Measurements from ENCODE around the gene XYLT1.

Gene XYLT1

DNA sequence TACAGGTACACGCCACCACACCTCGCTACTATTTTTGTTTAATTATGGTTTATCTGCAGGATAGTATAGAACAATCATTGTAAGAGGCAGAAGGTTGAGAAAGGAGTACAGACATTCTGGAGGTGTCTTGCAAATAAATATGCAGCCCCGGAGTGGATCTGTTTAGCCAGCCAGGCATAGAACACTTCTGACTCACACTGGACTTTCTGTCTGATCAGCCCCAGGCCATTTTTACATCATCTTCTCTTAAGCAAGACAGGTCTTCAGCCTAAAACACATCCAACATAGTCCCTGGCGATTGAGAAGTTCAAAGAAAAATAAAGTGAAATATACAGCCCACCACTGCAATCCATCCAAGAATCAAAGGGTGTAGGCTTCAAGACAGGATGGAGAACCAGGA lies 81.4 kb downstream of the XYLT1 start:
- in situ Hi-C loops (cut with HindIII; ENCODE audit: low pct_ligation_motif_present, low pct_unique_long_range_greater_than_20kb, low sequenced_read_pairs) = no loop called here
- DNase-seq = no peak

DNA sequence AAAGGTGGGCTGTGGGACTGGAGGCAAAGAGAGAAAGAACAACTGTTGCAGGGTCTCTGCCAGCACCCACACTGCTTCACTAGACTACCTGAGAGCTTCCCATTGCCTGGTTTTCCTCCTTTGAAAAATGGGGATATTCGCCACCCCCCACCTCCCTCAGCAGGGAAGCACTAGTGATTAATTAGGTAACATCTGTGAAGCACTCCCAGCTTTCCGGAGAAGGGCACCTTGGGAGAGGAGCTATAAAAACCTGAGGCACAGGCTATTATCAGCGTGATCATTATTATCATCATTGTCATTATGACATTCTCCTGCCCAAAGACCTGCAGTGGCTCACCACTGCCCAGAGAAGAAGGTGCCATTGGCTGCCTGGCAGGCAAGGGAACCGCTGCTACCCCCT lies 83.5 kb downstream of the XYLT1 start:
- no peak for DNase-seq
- in situ Hi-C loops (cut with HindIII; ENCODE audit: low pct_ligation_motif_present, low pct_unique_long_range_greater_than_20kb, low sequenced_read_pairs) = no loop called here

DNA sequence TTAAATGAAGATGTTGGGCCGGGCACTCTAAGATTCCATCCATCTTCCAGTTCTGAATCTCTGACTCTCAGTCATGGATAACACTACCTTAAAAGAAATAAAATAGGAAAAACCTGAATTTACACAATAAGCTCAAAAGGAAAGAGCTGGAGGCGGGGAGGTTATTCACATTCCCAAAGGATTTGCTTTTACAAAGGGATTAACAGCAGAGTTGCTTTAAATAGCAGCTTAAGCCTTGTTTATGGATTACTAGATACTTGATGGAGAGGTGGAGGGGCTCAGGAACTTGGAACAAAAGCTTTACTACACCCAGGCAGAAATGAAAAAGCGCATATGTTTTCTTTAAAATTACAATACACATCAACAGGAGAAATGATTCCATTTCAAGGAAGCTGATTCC lies 84.5 kb downstream of the XYLT1 start:
- in situ Hi-C loops (cut with HindIII; ENCODE audit: low pct_ligation_motif_present, low pct_unique_long_range_greater_than_20kb, low sequenced_read_pairs) = no loop called here
- DNase-seq = no peak

DNA sequence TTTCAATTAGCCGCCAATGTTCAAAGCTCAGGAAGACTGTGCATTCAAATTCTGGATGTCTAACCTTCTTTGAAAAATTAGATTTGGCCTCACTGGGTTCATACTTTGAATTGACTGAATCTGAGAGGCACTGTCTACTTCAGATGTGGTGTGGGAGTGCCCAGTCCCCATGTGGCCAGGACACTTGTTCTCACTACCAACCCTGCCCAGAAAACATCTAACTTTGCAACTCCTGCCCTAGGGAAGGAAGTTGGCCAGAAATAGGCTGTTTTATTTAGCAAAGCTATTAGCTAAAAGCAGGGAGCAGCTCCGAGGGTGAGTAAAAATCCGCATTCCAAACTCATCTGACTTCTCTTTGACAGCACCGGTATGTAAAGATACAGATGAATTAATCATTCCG lies 86.3 kb downstream of the XYLT1 start:
- in situ Hi-C loops (cut with HindIII; ENCODE audit: low pct_ligation_motif_present, low pct_unique_long_range_greater_than_20kb, low sequenced_read_pairs) = no loop called here
- no peak for DNase-seq

DNA sequence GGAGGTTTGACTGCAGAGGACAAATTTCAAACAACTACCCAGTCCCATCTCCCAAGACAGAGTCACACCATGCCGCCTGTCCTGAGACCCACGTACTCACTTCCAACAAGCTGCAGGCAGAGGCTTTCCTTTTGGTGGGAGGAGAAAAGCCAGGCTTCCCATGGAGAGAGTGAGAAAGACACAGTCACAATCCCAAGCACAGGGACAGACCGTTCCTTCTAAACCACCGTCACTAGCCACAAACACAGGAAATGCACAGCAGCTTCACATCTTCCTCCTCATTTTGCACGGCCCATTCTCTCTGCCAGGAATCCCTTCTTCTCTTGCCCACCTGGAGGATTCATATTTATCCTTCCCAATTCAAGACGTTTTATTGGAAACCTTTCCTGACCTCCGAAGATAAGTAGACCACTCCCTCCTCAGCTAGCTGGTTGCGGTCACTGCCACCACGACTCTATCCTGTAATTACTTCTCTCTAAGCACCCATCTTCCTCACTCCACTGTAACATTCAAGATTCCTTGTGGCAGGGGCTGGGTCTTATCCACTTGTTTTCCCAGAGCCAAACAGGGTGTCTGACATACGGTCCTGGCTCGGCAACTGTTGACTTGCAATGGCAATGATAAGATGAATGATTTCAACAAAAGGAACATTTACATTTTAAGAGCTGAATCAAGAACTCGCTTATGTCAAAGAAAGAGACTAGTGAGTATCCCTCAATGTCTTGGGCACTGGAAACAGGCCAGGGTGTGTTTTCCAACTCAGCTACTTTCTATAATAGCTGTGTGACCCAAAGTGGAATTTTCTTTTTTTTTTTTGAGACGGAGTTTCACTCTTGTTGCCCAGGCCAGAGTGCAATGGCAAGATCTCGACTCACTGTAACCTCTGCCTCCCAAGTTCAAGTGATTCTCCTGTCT lies 87.6 kb downstream of the XYLT1 start:
- DNase-seq = no peak
- in situ Hi-C loops (cut with HindIII; ENCODE audit: low pct_ligation_motif_present, low pct_unique_long_range_greater_than_20kb, low sequenced_read_pairs) = no loop called here

DNA sequence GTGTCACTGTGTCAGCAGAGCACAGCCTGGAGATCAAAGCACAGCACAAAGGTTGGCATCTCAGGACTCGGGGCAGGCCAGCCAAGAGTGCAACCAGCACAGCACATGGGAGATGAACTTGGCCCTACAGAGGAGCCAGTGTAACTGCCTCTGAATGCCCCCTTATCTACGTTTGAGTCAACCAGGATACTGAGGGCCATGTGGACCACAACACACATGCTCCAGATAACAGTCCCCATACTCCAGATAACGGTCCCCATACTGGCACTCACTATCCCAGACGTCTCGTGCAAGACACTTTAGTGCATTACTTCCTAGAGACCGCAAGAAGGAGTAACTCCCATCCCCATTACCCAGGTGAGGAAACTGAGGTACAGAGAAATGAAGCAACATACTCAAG lies 88.2 kb downstream of the XYLT1 start:
- no peak for DNase-seq
- in situ Hi-C loops (cut with HindIII; ENCODE audit: low pct_ligation_motif_present, low pct_unique_long_range_greater_than_20kb, low sequenced_read_pairs) = no loop called here

DNA sequence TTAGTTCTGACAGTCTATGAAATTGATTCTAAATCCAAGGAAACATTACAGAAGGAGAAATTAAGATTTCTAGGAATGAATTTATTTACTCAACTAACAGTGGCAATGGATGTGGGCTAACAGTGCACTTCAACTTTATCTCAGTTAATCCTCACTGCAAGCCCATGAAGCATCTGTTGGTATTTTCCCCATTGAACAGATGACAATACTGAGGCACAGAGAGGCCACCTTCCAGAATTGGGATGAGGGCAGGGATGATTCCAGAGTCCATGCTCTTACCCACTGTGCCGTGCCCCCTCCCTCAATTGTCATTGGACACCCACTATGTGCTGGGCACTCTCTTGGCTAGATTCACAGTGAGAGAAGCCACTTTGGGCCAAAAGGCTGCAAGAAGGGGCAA lies 89.0 kb downstream of the XYLT1 start:
- in situ Hi-C loops (cut with HindIII; ENCODE audit: low pct_ligation_motif_present, low pct_unique_long_range_greater_than_20kb, low sequenced_read_pairs) = no loop called here
- no peak for DNase-seq

DNA sequence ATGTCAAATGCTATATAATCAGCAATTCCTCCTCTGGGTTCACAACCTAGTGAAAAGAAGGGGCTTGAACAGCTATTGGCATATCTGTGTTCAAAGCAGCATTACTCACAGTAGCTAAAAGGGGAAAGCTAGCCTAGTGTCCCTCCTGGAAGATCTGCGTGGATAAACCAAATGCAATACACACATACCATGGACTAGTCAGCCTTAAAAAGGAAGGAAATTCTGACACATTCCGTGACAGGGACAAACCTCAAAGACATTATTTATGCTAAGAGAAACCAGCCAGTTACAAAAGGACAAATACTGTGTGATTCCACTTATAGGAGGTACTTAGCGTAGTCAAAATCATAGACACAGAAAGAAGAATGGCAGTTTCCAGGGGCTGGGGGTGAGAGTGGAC lies 90.1 kb downstream of the XYLT1 start:
- in situ Hi-C loops (cut with HindIII; ENCODE audit: low pct_ligation_motif_present, low pct_unique_long_range_greater_than_20kb, low sequenced_read_pairs) = no loop called here
- DNase-seq = no peak

DNA sequence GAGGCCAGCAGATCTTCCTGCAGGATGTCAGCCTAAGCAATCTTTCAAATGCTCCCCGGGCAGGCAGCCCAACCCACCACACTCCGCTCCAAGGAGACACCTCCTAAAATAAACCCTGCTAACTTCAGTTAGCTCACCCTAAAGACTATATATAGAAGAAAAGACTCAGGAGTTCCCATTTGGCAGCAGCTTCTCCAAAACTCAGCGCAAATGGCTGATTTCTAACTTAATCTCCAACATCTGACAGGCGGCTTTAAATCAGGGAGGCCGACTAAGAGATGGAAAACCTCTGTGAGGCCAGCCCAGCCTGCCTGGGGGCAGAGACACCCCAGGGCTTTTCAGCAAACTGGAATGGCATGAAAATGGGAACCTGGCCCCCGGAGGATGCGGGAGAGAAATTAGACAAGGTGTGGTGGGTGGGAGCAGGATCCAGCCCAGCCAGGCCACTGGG lies 91.6 kb downstream of the XYLT1 start:
- DNase-seq = no peak
- in situ Hi-C loops (cut with HindIII; ENCODE audit: low pct_ligation_motif_present, low pct_unique_long_range_greater_than_20kb, low sequenced_read_pairs) = no loop called here

DNA sequence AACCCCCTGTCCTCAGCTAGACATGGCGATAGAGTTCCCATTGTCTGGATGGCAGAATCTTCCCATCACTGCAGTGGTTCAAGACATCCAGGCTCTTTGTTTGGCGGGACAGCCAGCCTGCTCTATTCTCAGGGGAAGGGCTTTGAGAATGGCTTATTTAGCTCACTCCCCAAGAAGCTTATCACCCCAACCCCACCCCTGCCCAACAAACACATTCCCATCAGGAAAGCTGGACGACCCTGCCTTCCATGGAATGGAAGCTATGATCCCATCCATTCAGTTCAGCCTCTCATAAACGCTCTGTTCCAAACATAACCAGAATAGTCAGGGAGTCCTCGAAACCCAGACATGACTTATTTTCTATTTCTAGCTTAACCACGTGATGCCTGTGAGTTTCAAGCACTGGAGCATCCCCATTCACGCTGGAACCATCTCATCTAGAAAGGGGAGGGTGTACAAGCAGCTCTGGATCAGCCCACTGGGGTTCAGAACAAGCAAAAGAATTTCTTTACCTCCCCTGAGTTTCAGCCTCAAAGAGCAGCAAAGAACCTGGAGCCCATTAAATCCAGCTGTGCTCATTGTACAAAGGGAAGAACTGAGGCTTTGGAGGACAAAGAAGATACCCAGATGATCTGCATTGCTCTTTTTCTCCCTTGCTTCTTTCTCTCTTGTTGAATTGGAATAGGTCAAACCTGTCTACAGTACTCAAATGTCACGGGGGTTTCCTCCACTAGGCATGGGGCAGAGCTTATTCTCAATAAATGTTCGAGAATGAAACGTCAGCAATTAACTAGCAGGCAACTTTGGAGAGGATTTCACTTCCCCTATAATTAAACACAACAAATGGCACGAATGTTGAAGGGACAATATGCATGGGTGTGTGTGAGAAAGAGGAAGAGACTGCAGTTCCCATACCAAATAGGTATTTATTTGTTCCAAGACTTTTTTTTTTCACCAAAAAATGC lies 93.1 kb downstream of the XYLT1 start:
- in situ Hi-C loops (cut with HindIII; ENCODE audit: low pct_ligation_motif_present, low pct_unique_long_range_greater_than_20kb, low sequenced_read_pairs) = no loop called here
- no peak for DNase-seq

DNA sequence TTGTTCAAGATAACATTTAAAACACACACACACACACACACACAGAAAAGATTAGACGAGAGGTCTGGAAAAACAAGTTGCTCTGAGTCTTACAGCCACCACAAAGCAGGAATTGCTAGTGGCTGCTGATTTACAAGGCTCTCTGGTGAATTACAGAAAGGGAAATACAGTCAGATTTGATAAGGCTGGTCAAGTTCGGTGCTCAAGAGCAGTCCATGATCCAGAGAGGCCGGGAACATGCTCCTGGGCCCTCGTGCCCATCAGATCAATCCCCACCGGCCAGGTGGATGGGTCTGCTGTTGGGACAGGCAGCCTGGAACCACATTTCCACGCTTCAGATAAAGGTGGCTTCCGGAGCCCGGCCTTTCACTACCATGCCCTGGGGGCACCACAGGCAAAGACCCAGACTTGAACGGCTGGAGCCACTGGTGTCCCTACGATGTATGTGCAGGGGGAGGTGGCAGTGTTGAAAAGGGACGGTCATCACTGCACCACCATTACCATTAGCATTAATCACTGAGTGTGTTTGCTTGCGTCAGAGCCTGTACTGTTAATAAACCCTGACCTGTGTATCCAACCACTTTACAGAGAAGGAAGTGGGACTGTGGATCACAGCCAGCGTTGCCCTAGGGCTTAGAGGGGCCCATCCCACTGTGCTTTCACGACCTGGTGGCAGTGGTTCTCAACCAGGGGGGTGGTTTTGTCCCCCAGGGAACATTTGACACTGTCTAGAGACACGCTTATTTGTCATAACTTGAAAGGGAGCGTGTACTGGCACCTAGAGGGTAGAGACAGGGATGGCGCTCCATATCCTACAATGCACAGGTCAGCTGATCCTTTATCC lies 95.1 kb downstream of the XYLT1 start:
- no peak for DNase-seq

DNA sequence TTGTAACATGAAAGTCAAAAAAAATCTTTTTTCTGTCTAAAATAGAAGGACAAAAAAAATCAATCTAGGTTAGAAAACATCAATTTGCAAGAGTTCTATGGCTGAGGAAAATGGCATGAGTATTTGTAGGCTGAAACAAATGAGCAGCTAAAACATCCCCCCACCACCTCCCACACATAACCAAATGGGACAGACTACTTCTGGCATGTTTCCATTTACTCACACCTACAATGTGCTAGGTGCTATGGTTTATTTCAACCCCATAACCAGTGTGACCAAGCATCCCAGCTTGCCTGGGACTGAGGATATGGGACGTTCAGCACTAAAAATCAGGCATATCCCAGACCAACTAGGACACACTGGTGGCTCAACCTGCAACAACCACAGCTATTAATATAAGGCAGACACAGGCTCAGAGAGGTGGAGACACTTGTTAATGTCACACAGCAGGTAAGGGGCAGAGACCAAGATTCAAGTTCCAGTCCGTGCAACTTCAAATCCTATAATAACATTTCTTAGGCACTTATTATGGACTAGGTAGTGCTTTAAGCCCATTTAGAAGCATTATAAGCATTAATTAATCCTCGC lies 96.0 kb downstream of the XYLT1 start:
- DNase-seq = no peak
- in situ Hi-C loops (cut with HindIII; ENCODE audit: low pct_ligation_motif_present, low pct_unique_long_range_greater_than_20kb, low sequenced_read_pairs) = no loop called here

More for the DNA sequence above, 95.1 kb downstream of the XYLT1 start:
- in situ Hi-C loops (cut with HindIII; ENCODE audit: low pct_ligation_motif_present, low pct_unique_long_range_greater_than_20kb, low sequenced_read_pairs) = no loop called here

DNA sequence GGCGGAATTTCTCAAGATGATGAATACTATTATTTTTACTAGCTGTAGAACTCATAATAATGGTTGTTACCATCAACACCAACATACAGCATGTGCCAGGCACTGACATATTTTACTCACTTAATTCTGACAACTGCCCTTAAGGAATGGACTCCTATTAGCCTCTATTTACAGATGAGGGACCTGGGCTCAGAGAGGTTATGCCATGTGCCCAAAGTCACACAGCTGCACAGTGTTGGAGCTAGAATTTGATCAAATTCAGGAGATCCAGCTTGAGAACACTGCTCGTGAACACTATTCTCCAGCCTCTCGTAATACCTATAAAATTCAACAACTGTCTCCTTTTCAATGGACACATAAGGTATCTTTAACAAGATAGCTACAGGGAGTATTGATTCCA lies 97.2 kb downstream of the XYLT1 start:
- DNase-seq = no peak
- in situ Hi-C loops (cut with HindIII; ENCODE audit: low pct_ligation_motif_present, low pct_unique_long_range_greater_than_20kb, low sequenced_read_pairs) = no loop called here

DNA sequence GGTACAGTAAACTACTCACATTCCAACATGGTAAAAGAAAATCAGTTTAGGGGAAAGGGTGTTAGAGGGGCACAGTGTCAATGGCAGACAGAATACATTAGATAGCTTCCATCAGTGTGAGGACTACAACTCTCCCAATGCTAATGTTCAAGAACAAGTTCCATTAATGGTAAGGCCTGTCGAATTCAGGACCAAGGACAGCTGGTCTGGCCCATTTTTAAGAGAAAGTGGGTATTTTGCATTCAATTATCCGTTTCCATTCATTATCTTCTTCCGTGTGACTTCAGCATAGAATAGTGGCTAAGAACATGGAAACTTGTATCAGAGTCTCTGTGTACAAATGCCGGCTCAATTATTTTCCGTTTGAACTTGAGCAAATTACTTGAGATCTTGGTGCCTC lies 98.4 kb downstream of the XYLT1 start:
- in situ Hi-C loops (cut with HindIII; ENCODE audit: low pct_ligation_motif_present, low pct_unique_long_range_greater_than_20kb, low sequenced_read_pairs) = no loop called here
- DNase-seq = no peak

DNA sequence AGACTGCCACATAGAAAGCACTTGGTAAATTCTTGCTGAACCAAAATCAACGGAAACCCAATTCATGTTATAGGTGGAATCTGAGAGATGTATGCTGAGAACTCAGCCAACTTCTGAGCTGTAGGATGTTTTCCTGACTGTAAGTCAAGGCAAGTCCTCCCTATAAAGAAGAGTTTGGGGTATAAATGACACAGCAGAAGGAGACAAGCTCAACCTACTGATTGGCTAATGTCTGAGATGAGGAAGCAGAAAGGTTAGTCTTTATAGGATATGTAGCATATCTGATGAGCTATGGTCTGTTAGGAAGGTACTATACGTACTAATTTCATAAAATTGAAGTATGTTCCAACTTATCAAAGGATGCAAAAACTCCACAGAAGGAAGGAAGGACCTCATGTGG lies 99.5 kb downstream of the XYLT1 start:
- in situ Hi-C loops (cut with HindIII; ENCODE audit: low pct_ligation_motif_present, low pct_unique_long_range_greater_than_20kb, low sequenced_read_pairs) = no loop called here
- DNase-seq = no peak

DNA sequence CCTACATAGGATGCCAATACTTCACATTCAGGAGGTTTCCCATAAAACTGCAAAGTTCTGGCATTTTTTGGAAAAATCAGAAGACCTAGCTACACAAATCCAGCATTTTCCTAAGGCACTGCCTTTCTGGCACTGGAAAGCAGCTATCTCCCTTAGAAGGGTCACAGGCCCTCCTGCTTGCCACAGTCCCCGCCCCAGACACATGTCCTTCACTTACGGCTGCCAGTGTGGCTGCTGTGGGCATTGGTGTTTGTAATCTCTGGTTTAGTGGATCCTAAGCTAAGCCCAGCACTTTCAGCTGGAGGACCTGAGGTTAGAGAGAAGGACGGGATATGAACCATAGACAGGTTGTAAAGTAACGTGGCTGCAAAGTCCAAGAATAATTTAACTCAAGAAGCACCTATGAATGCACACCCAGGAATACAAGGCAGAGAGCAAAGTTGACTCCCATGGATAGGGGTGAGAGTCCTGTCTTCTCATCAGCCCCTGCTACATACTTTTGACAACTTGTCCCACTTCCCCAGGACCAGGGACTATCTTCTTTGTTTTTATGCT lies 100.0 kb downstream of the XYLT1 start:
- no peak for DNase-seq
- in situ Hi-C loops (cut with HindIII; ENCODE audit: low pct_ligation_motif_present, low pct_unique_long_range_greater_than_20kb, low sequenced_read_pairs) = no loop called here

DNA sequence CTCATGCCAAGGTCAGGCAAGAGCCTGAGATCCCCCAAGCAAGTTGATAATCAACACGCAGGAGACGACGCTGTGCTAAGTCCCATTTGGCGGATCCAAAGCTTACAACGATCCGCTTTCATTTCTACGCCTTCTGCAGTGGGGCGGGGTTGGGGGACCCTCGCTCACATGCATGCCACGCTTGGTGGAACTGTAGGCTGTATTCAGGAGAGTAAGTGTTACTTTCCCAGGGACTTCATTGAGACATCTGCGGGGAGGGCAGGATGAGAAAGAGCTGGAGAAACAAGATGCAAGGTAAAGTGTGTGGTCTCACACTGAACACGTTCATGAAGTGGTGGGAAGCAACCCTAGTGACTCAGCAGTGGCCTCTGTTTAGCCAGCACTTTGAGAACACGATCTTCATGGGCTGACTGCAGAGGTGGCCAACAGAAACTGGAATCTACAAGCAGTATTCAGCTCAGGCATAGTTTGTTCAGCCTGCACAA lies 100.5 kb downstream of the XYLT1 start:
- no peak for DNase-seq
- in situ Hi-C loops (cut with HindIII; ENCODE audit: low pct_ligation_motif_present, low pct_unique_long_range_greater_than_20kb, low sequenced_read_pairs) = no loop called here
